ENCODE results near the gene GADD45A. TPM values are rescaled to one million over a fixed set of nuclear protein-coding genes. Genes with fewer than 3 reads are reported as not detected.

Gene GADD45A
- total and polyA plus RNA-seq, 10 donors, result 17.5 to 63.7 (median 29.8) TPM

DNA sequence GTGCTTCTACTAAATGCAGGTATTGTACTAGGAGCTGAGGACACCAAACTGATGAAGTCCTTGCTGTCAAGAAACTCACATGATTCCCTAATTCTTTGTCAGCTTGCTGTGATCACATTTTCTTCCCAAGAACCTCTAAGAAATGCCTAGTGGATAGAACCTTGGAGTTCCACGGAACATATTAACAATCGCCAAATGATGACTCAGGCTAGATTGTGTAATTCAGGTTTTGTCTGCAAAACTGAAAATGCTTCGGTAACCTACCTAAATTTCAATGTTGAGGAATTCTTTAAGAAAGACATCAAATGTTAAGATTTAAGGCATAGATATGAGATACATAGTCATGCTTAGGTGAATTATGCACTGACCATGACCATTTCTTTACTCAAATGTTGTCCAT is 1.7 kb upstream of the GADD45A start:
- Histone ChIP-seq H3K27me3 (replicated peaks in 1 of 7) (no peaks in the 10 kb centered on the region), H3K36me3 (peaks cover 0 to 13% (median 4%) of the 10 kb centered on the region in 6 donors), H3K27ac (peak overlapping the region in 1 of 8 donors; percentile 94), H3K9me3 (no peaks in the 10 kb centered on the region), H3K4me3 (no peak overlapping the region), H3K4me1 (peaks cover 7 to 46% (median 35%) of the 10 kb centered on the region in 6 donors)
- no peak for DNase-seq
- intact Hi-C loops (cut with DNase I; ENCODE audit: low total_unique reads), result loop anchor here (10.0 kb wide), 1 partner anchor 71 kb away; no protein-coding TSS in a partner anchor
- no peak for TF ChIP-seq POLR2A (IDR thresholded peaks at IDR 0.05)
- TF ChIP-seq, protein P1, sequence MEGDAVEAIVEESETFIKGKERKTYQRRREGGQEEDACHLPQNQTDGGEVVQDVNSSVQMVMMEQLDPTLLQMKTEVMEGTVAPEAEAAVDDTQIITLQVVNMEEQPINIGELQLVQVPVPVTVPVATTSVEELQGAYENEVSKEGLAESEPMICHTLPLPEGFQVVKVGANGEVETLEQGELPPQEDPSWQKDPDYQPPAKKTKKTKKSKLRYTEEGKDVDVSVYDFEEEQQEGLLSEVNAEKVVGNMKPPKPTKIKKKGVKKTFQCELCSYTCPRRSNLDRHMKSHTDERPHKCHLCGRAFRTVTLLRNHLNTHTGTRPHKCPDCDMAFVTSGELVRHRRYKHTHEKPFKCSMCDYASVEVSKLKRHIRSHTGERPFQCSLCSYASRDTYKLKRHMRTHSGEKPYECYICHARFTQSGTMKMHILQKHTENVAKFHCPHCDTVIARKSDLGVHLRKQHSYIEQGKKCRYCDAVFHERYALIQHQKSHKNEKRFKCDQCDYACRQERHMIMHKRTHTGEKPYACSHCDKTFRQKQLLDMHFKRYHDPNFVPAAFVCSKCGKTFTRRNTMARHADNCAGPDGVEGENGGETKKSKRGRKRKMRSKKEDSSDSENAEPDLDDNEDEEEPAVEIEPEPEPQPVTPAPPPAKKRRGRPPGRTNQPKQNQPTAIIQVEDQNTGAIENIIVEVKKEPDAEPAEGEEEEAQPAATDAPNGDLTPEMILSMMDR (IDR thresholded peaks at IDR 0.05 in 8 of 11, conservative IDR thresholded peaks at IDR 0.05 in 3 of 11), result no peak
- no peak for TF ChIP-seq POLR2AphosphoS5 (IDR thresholded peaks at IDR 0.05)
- 40 to 76% (median 67%) methylated on average over 3 of the region's 3 CpGs for WGBS, 5 donors

DNA sequence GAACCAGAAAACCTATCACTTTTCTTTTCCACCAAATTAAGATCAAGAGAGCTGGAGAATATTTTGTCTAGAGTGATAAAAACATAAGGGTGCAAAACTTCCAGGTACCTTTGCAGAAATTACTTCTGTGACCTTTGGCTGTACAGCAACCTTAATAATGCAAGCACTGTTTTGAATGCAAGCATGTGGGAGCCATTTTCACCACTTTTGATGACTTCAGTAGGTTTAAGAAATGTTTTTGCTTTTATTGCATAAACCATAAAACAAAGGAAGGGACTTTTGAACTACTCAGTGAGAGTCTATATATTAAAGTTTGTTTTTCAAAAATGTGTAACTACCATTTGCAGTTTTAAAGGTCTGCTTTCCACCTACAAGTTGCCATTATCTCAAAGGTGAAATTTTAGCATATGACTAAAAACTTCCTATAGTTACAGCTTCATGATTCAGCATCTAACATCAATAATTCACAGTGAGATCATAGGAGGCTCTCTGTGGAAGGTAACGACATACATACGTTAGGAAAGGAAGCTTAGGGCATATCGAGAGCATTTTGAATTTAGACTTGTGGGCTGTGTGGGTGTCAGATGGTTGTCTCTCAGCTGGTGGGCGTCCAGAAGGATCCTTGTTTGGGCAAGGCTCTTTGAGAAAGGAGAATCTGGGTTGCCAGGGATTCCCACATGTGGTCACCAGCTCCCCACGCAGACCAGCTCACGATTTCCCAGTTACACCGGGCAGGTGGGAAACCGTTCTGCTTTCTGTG is 1.1 kb upstream of the GADD45A start:
- 17 to 20% (median 19%) methylated on average over 8 of the region's 8 CpGs for WGBS, 5 donors
- Histone ChIP-seq H3K36me3 (peaks cover 0 to 19% (median 7%) of the 10 kb centered on the region in 6 donors), H3K4me3 (peak overlapping the region in 5 of 8 donors; percentile 76 to 97 (median 94)), H3K27ac (peak overlapping the region; percentile 6 to 97 (median 94)), H3K4me1 (peaks cover 7 to 52% (median 38%) of the 10 kb centered on the region in 6 donors), H3K27me3 (replicated peaks in 1 of 7) (no peaks in the 10 kb centered on the region), H3K9me3 (no peaks in the 10 kb centered on the region)
- DNase-seq, result no peak
- TF ChIP-seq POLR2AphosphoS5 (IDR thresholded peaks at IDR 0.05) (no peak), POLR2A (IDR thresholded peaks at IDR 0.05) (no peak)
- TF ChIP-seq, protein P1 (IDR thresholded peaks at IDR 0.05 in 8 of 11, conservative IDR thresholded peaks at IDR 0.05 in 3 of 11), result no peak
- intact Hi-C loops (cut with DNase I; ENCODE audit: low total_unique reads), result loop anchor here (10.0 kb wide), 1 partner anchor 71 kb away; no protein-coding TSS in a partner anchor

DNA sequence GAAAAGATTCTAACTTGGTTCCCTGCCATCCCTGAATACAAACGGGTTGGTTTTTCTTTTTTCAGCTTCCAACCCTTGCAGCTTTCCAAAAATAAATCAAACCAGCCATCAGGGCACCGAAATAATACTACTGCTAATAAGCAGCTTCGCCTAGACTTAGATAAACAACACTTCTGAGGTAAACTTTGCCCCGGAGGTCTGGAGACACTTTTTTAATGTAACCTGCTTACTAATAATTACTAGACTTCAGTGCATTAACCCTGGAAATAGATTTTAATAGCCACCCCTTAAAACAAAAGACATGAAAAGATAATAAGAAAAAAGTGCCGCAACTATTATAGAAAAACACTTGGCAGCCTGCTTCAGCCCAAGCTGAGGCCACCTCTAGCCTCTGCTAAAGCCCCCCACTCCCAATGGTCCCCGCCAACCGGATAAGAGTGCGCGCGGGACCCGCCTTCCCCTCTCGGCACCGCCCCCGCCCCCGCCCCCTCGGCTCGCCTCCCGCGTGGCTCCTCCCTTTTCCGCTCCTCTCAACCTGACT is 405 bp upstream of the GADD45A start:
- H3K4me1 ChIP-seq, result peaks cover 7 to 59% (median 42%) of the 10 kb centered on the region in 6 donors
- 1 to 2% (median 1%) methylated on average over 19 to 20 of the region's 20 CpGs for WGBS, 5 donors
- peak overlapping the region in 7 of 8 donors; percentile 76 to 97 (median 94) for H3K4me3 ChIP-seq
- DNase-seq, result no peak
- peak overlapping the region; percentile 6 to 97 (median 94) for H3K27ac ChIP-seq
- no peaks in the 10 kb centered on the region for H3K27me3 ChIP-seq (replicated peaks in 1 of 7)
- intact Hi-C loops (cut with DNase I; ENCODE audit: low total_unique reads), result loop anchor here (10.0 kb wide), 1 partner anchor 70 kb away; no protein-coding TSS in a partner anchor
- H3K36me3 ChIP-seq, result peaks cover 0 to 26% (median 9%) of the 10 kb centered on the region in 6 donors
- H3K9me3 ChIP-seq, result no peaks in the 10 kb centered on the region
- TF ChIP-seq, protein P1 (IDR thresholded peaks at IDR 0.05 in 8 of 11, conservative IDR thresholded peaks at IDR 0.05 in 3 of 11), result no peak
- TF ChIP-seq POLR2A (IDR thresholded peaks at IDR 0.05) (no peak), POLR2AphosphoS5 (IDR thresholded peaks at IDR 0.05) (no peak)

Data from spleen (tissue), 11 donors.